PFSK-1 (cell line): ENCODE data around the gene SEC16B.

Experiments
- TAF1 ChIP-seq: IDR thresholded peaks from 2 replicates; pipeline ENCODE4 v1.6.1; 2012; ENCODE audit warnings: low read length, control low read depth, borderline replicate concordance; ENCODE audit not compliant: insufficient read depth

Gene SEC16B

DNA sequence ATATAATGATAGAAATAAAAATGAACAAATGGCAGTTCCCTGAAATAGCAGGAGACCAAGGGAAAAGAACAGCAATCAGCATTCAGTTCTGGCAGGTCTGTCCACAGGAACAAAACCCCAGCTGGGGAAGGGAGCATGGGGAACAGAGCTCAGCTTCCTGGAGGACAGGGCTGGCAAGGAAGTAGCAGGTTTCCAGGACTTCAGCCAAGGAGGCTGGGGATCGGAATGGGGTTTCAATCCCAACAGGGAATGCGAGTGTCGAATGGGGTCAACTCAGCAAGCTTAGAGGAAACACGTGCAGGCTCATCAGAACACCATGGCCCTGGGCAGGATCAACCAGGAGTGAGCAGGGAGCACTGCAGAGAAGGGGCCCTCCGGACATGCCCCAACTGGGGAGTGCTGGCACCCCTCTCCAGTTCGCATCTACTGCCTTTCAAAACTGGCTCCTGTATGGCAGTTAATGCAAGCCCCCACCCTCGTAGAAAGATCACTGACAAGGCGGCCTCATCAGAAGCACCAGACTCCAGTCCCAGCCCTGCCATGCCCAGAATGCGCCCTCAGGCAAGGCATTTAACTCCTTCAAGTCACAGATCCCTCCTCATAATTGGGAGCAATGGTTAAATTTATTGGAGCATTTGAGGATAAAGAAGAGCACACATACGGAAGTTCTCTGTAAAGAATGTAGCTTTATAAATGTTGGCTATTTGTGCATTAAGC lies 72.4 kb downstream of the SEC16B start:
- no peak for TF ChIP-seq TAF1
